EH (cell line): ENCODE measurements around the gene TRIM63.

Experiments used
- DNase-seq: peaks from one replicate; pipeline ENCODE4 v3.0.0-alpha.2; 2015; ENCODE audit warnings: low read depth

The TRIM63 gene

GRCh38 chr1:26016258-26016952 lies 51.0 kb downstream of the TRIM63 start:
- peak; percentile 38 for DNase-seq

GRCh38 chr1:26015358-26015757 lies 52.1 kb downstream of the TRIM63 start:
- peak; percentile 49 for DNase-seq

DNA sequence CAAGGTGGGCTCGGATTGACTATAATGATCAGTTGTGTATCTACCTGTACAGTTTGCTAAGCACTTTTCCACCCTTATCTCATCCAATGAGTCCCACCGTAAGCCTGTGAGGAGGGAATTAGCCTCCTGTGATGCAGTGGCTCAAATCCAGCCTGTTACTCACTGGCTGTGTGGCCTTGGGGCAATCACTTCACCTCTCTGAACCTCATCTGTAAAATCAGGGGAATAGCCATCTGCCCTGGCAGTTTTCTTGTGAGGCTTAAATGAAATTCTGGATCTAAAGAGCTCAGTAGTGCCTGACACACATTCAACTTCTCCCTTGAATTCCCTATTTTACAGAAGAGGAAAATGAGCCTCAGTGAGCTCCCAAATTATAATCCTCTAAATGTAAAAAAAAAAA lies 53.3 kb downstream of the TRIM63 start:
- DNase-seq = no peak

DNA sequence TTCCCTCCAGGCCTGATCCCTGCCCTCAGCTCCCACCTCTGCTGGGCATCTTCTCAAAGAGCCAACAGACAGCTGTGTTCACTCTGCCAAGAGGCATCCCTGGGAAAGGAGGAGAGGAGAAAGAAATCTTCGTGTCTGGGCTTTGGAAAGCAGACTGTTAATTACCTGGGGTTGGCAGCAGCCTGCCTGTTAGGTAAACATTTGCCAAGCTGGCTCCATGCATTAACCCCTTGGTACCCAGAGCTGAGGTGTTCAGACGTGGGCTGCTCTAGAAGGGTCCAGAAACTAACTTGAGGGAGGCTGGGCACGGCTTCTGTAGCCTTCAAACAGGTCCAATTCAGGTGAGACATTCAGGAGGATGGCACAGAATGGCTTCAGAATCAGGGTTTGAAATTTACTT lies 54.6 kb downstream of the TRIM63 start:
- DNase-seq = no peak

DNA sequence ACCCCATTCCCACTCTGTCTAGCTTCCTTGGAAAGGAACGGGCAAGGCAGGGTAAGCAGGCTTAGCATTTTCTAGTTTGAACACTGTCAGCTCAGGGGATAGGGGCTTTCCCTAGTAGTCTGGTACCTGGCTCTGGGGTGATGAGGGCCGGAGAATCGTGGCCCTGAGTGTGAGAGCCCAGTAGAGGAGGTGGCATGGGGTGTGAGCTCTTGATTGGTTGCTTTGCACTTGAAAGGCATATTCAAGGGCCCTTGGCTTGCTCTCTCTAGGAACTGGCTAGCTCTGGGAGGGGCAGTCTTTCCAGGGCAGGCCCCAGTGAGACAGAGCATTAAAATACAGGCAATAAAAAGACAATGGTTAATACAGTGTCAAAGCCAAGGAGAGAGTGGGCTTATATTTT lies 56.6 kb downstream of the TRIM63 start:
- DNase-seq = no peak

- no peak for DNase-seq
These were observed 57.5 kb downstream of the TRIM63 start for GRCh38 chr1:26009796-26010447.

DNA sequence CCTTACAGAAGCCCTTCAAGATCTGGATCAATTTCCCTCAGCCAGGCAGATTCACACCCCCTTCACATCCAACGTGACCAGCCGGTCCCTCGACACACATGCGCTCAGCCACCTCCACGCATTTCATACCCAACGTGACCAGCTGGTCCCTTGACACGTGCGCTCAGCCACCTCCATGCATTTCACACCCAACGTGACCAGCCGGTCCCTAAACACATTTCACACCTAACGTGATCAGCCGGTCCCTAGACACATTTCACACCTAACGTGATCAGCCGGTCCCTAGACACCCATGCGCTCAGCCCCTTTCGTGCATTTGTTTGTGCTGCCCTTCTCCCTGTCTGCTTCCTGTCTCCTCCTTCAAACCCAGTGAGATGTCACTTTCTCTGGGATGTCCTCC lies 60.7 kb downstream of the TRIM63 start:
- DNase-seq = no peak

DNA sequence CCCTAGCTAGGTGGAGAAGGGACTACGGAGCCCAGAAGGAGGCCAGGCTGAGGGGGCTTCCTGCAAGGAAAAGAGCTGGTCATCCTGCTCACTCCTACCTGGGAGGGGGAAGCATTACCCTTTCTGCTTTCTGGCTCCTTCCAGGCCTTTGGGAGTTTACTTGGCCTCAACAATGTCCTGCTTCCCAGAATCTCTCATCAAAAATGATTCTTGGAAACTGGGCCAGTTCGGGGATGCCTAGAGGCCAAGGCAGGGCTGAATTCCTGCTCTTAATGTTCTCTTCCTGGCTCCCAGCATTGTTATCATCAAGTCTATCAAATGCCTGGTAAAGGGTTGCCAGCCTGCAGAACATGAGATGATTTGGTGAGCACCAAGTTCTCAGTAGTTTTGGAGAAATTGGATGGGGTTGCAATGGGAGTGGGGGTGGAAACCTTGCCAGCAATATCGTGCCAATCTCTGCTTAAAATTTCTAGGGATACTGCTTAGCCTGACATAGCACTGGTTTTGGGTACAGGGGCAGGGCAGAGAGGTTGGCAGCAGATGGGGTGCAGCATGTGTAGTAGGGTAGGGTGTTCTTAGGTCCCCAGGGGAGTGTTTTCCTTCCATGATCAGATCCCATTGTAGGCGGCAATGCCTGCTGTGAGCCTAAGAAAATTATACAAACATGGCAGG lies 61.9 kb downstream of the TRIM63 start:
- no peak for DNase-seq

- no peak for DNase-seq
These were observed 63.7 kb downstream of the TRIM63 start for GRCh38 chr1:26003756-26004155.

DNA sequence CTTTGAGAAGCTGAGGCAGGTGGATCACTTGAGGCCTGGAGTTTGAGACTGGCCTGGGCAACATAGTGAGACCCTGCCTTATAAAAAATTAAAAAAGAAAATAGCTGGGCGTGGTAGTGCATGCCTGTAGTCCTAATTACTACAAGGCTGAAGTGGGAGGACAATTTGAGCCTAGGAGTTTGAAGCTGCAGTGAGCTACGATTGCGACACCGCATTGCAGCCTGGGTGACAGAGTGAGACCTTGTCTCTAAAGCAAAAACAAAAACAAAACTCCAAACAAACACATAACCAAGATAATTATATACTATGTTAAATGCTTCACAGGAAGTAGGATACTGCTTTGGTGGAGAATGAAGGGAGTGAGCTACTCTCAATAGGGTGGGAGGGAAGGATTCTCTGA lies 64.2 kb downstream of the TRIM63 start:
- no peak for DNase-seq
